GM19452 (cell line): ENCODE measurements around the gene FANCM.

ENCODE experiments used
- ATAC-seq: cut with Tn5 transposase; IDR thresholded peaks from one replicate; pipeline ENCODE4 v1.9.1; 2021; ENCODE audit not compliant: unreplicated experiment

FANCM gene

GRCh38 chr14:45222485-45223262 is 86.9 kb downstream of the FANCM start:
- no peak for ATAC-seq

DNA sequence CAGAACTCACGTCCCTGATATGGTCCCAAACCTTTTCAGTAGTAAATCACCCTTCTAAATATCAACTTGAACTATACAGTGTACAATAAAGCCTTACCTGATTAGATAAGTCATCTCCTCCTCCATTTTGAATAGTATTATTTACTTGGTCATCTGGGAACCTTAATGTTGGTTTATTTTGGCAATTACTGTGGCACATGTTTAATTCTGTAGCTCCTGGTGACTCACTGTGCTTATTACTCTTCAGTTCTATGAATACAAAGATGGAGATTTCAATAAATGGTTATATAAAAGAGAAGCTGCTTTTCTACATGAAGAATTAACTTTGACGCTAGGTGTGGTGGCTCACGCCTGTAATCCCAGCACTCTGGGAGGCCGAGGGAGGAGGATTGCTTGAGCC is 91.8 kb downstream of the FANCM start:
- ATAC-seq = no peak

- no peak for ATAC-seq
These were observed 103.3 kb downstream of the FANCM start for GRCh38 chr14:45238988-45239387.

- ATAC-seq = no peak
These were observed 107.0 kb downstream of the FANCM start for GRCh38 chr14:45242706-45243105.

DNA sequence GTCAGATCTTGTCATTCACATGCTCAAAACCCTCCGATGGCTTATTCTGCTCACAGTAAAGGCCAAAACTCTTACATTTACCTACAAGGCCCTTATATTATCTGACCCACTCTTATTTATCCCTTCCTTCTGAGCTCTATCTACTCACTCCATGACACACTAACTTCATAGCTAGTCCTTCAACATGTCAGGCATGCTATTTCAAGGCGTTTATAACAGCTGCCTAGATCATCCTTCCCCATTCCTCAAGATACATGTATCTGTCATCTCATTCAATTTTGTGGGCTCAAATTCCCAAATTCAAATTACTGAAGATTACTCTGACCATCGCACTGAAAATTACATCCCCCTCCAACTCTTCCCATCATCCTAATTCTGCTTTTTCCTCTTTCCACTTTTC is 110.4 kb downstream of the FANCM start:
- no peak for ATAC-seq

DNA sequence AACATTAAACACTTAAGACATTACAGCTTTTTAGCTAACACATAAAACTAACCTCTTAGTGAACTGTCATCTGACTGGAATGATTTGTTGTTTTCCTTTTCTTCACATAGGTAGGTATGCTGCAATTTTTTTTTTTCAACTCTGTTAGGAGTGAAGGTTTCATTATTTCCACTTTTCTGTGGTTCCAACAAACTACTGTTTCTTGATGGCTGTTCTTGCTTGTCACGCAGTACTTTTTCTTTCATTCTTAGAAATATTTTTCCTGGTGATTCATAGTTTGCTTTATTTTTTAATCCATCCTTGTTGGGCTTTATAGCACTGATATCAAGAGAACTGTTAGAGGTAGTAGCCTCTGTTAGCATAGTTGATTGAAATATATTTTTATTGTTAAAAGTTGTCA is 111.0 kb downstream of the FANCM start:
- ATAC-seq = no peak

- ATAC-seq = no peak
These were observed 111.7 kb downstream of the FANCM start for GRCh38 chr14:45247427-45247826.

GRCh38 chr14:45249856-45250575 is 114.3 kb downstream of the FANCM start:
- ATAC-seq = no peak
